Cardiac muscle cell (in vitro differentiated cells and primary cell): ENCODE data around the gene IGIP. TPM values are rescaled to one million over a fixed set of nuclear protein-coding genes. Genes with fewer than 3 reads are reported as not detected.

Source experiments
- DNase-seq, 2 donors: peaks; one replicate each; pipeline versions ENCODE4 v3.0.0 to v3.0.0-alpha.2; 2010 to 2017; ENCODE audit warnings: low read depth in 1 of 2, low spot score in 1 of 2
- H3K27ac ChIP-seq: fragments of 200-600 bp; sonication (generic); 2 replicates; pipeline ENCODE4 v1.5.1; 2016
- H3K27me3 ChIP-seq: fragments of 200-600 bp; sonication (generic); 2 replicates; pipeline ENCODE4 v1.6.0; 2016; ENCODE audit warnings: control low read depth
- H3K36me3 ChIP-seq: fragments of 200-600 bp; sonication (generic); 2 replicates; pipeline ENCODE4 v1.5.1; 2016; ENCODE audit warnings: control low read depth
- H3K4me1 ChIP-seq: fragments of 200-600 bp; sonication (generic); 2 replicates; pipeline ENCODE4 v1.8.1; 2017; ENCODE audit warnings: low read depth, mild to moderate bottlenecking, mixed run types
- H3K4me3 ChIP-seq: fragments of 200-600 bp; sonication (generic); 2 replicates; pipeline ENCODE4 v1.5.1; 2016; ENCODE audit warnings: mild to moderate bottlenecking
- H3K9me3 ChIP-seq: fragments of 200-600 bp; sonication (generic); 2 replicates; pipeline ENCODE4 v1.5.1; 2017; ENCODE audit warnings: low read depth, mild to moderate bottlenecking, control low read depth
- CTCF ChIP-seq: IDR thresholded peaks from 2 replicates; pipeline ENCODE4 v1.5.1; 2012; ENCODE audit warnings: low read depth, mild to moderate bottlenecking, low read length
- polyA plus RNA-seq: library from polyadenylated mRNA; unstranded; fragments of >200 nt; fragmentation: Nextera tagmentation; extraction: Ambion mirVana; gene quantifications from 2 replicates; pipeline ENCODE4 v1.2.1, GENCODE V29; 2016
- total RNA-seq: library from RNA; depleted of rRNA; stranded (reverse); fragments of >200 nt; gene quantifications from 2 replicates; pipeline ENCODE4 v1.2.3, GENCODE V29; 2016

IGIP gene
- total and polyA plus RNA-seq, 2 experiments from 2014 or later = 0.51 to 4.8 TPM

- Histone ChIP-seq H3K36me3 (no peaks in the 10 kb centered on the region), H3K9me3 (no peaks in the 10 kb centered on the region), H3K4me1 (no peaks in the 10 kb centered on the region), H3K4me3 (no peak overlapping the region), H3K27me3 (no peaks in the 10 kb centered on the region), H3K27ac (no peak overlapping the region)
- no peak for DNase-seq
- no peak for TF ChIP-seq CTCF
These were observed 42.6 kb downstream of the IGIP start for GRCh38 chr5:140168371-140168770.

- peak in 1 of 2 donors; percentile 35 for DNase-seq
- Histone ChIP-seq H3K27ac (no peak overlapping the region), H3K9me3 (no peaks in the 10 kb centered on the region), H3K4me1 (no peaks in the 10 kb centered on the region), H3K27me3 (no peaks in the 10 kb centered on the region), H3K36me3 (no peaks in the 10 kb centered on the region), H3K4me3 (no peak overlapping the region)
- no peak for TF ChIP-seq CTCF
These were observed 43.7 kb downstream of the IGIP start for GRCh38 chr5:140169410-140169809.

DNA sequence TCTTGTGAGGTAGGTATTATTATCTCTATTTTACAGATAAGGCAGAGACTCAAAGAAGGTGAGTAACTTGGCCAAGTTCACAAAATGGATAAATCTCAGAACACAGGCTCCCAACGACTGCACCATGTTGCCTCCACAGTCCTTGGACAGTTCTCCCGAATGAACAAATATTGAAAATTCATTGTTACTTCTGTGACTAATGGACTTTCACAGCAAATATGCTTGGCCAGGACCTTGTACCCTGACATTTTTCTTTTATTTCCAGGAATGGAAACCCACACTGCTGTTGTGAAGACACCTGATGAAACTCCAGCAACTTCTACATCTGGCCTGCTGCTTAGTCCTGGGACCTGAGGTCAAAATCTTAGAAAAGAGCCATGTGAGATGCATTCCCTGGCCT lies 46.7 kb downstream of the IGIP start:
- no peak for DNase-seq
- no peak for TF ChIP-seq CTCF
- H3K27ac ChIP-seq = no peak overlapping the region
- no peaks in the 10 kb centered on the region for H3K9me3 ChIP-seq
- H3K36me3 ChIP-seq = no peaks in the 10 kb centered on the region
- no peak overlapping the region for H3K4me3 ChIP-seq
- peaks cover 4% of the 10 kb centered on the region for H3K4me1 ChIP-seq
- no peaks in the 10 kb centered on the region for H3K27me3 ChIP-seq

- peaks cover 4% of the 10 kb centered on the region for H3K4me1 ChIP-seq
- no peak for DNase-seq
- H3K27ac ChIP-seq = no peak overlapping the region
- no peaks in the 10 kb centered on the region for H3K36me3 ChIP-seq
- TF ChIP-seq CTCF = no peak
- no peaks in the 10 kb centered on the region for H3K9me3 ChIP-seq
- no peaks in the 10 kb centered on the region for H3K27me3 ChIP-seq
- peak overlapping the region; percentile 84 for H3K4me3 ChIP-seq
These were observed 48.3 kb downstream of the IGIP start for GRCh38 chr5:140174014-140174413.

DNA sequence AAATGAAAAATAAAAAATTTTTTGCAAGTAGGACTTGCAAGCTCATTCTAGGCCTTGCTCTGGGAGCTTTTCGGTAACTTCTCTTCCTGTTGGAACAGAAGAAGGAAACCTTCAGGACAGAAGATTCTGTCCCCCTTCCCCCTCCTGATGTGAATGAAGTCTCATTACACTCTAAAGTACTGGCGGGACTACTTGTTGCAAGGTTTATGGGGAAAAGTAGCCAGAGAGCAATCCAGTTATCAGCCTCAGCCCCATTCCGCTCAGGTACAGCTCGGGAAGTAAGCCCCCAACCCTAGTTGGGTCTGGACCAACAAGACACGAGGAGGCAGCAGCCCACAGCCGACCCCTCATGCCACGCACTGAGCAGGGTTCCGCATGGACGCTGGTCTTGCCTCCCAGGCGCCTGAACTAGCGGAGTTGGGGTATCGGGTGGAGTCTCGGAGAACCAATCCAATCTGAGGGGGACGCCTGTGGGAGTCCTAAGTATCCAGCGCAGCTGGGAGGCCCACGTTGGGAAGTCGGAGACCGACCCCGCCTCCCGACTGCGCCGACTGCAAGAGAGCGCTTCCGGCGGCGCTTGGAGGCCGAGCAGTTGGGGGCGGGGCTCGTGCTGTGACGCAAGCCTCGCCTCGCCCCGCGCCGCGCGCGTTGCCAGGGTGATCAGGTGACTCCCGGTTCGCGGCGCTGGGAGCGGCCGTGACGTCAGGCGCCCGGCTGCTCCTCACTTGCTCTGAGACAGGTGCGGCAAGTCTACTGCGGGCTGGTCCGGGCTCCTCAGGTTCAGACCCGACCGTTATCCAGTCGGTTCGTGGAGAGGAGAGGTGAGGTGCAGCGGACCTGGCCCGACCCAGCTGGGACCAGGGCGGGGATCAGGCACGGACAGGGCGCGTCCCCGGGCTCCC lies 49.0 kb downstream of the IGIP start, which contains the start of gene CYSTM1:
Gene CYSTM1 (plus strand): TSS at position 724 of the 902 bp plus-strand sequence. CDS start 19,278 bp downstream, outside the sequence.
- no peaks in the 10 kb centered on the region for H3K27me3 ChIP-seq
- no peaks in the 10 kb centered on the region for H3K9me3 ChIP-seq
- peak within 1 kb of the TSS; percentile 94 for H3K27ac ChIP-seq
- no peak for TF ChIP-seq CTCF
- DNase-seq = peak; percentile 97 to 98
- H3K4me3 ChIP-seq = peak within 1 kb of the TSS; percentile 84
- peaks cover 4% of the 10 kb centered on the region for H3K4me1 ChIP-seq
- no peaks in the 10 kb centered on the region for H3K36me3 ChIP-seq
